Kidney epithelial cell (primary cell): ENCODE results near the gene HOXD10. TPM values are rescaled to one million over a fixed set of nuclear protein-coding genes. Genes with fewer than 3 reads are reported as not detected.
A peak's percentile ranks its signal among the peaks of the same experiment; 100 is the strongest.

Source experiments
- DNase-seq: peaks from one replicate; pipeline ENCODE4 v3.0.0-alpha.2; 2010; ENCODE audit warnings: low read depth
- H3K27me3 ChIP-seq: 2 replicates; pipeline ENCODE4 v1.6.0; 2011; ENCODE audit warnings: low read length; ENCODE audit not compliant: control insufficient read depth, insufficient read depth
- H3K36me3 ChIP-seq: 2 replicates; pipeline ENCODE4 v1.5.1; 2011; ENCODE audit warnings: low read length; ENCODE audit not compliant: control insufficient read depth, insufficient read depth
- H3K4me3 ChIP-seq: 2 replicates; pipeline ENCODE4 v1.5.1; 2011; ENCODE audit warnings: low read depth, mild to moderate bottlenecking, control low read depth, low read length
- total RNA-seq: library from RNA; depleted of rRNA; stranded (reverse); fragments of >200 nt; gene quantifications from 2 replicates; pipeline ENCODE4 v1.2.3, GENCODE V29; 2015
- TF ChIP-seq, protein P1 (sequence below): IDR thresholded peaks from 2 replicates; pipeline ENCODE4 v1.5.1; 2011; ENCODE audit warnings: mild to moderate bottlenecking, moderate library complexity, low read length, control low read depth, inconsistent platforms; ENCODE audit not compliant: insufficient read depth, poor library complexity, severe bottlenecking

Gene HOXD10
- total RNA-seq, 1 donor from 2014 or later: 5.6 TPM

DNA sequence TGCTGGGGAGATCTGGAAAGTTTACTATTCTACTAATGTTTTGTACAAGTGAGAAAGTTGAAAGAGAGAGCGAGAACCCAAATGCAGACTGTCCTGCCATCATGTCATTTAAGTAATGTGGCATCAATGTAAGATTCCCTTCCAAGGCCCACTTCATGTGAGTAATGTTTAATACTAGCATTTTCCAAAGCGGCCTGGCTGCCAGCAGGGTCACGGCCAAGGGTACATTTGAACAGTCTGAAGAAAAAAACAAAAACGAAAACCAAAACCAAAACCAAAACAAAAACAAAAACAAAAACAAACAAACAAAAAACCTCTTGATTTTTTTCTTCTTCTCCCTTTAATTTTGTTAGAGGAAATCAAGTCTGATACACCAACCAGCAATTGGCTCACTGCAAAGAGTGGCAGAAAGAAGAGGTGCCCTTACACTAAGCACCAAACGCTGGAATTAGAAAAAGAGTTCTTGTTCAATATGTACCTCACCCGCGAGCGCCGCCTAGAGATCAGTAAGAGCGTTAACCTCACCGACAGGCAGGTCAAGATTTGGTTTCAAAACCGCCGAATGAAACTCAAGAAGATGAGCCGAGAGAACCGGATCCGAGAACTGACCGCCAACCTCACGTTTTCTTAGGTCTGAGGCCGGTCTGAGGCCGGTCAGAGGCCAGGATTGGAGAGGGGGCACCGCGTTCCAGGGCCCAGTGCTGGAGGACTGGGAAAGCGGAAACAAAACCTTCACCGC lies 2.2 kb downstream of the HOXD10 start:
- DNase-seq: no peak
- TF ChIP-seq, protein P1, sequence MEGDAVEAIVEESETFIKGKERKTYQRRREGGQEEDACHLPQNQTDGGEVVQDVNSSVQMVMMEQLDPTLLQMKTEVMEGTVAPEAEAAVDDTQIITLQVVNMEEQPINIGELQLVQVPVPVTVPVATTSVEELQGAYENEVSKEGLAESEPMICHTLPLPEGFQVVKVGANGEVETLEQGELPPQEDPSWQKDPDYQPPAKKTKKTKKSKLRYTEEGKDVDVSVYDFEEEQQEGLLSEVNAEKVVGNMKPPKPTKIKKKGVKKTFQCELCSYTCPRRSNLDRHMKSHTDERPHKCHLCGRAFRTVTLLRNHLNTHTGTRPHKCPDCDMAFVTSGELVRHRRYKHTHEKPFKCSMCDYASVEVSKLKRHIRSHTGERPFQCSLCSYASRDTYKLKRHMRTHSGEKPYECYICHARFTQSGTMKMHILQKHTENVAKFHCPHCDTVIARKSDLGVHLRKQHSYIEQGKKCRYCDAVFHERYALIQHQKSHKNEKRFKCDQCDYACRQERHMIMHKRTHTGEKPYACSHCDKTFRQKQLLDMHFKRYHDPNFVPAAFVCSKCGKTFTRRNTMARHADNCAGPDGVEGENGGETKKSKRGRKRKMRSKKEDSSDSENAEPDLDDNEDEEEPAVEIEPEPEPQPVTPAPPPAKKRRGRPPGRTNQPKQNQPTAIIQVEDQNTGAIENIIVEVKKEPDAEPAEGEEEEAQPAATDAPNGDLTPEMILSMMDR: peak; percentile 73
- peaks cover 2% of the 10 kb centered on the region for H3K27me3 ChIP-seq
- H3K4me3 ChIP-seq: peak overlapping the region; percentile 65
- no peaks in the 10 kb centered on the region for H3K36me3 ChIP-seq

DNA sequence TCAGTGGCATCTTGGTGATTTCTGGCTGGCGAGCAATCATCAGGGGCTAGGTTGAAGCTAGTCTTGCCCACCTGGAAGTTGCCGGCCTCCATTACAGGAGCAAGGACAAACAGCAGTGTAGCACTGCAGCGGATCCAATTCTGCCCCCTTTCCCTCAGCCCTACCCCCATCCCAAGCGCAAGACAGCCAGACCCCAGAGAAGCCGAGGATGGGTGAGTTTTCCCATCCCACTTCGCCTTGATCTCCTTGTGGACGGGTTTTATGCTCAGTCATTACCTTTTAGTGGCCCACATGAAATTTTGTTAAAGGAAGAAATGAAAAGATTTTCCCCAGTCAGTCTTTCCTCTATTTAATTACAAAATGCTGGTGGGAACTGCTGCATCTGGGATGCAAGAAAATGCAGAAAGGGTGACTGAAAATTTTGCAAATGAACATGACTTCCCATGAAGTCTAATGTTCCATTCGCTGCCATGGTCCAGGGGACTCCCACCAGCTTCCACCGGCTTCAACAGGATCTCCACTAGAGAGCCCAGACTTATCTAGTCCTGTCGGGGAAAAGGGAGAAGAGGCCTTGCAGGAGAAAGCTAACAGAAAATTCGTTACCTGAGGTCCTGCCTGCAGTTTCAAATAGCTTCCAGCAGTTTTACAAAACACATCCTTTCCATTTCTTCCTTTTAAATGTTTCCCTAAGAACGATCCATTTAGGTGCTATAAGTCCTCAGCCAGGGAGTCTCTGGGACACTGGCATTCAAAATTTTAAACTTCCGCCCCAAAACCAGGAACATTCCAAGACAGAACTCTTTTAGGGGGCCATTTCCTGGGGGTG lies 4.0 kb downstream of the HOXD10 start:
- no peaks in the 10 kb centered on the region for H3K36me3 ChIP-seq
- peak overlapping the region; percentile 59 for H3K4me3 ChIP-seq
- peaks cover 2% of the 10 kb centered on the region for H3K27me3 ChIP-seq
- no peak for DNase-seq
- TF ChIP-seq, protein P1: no peak

DNA sequence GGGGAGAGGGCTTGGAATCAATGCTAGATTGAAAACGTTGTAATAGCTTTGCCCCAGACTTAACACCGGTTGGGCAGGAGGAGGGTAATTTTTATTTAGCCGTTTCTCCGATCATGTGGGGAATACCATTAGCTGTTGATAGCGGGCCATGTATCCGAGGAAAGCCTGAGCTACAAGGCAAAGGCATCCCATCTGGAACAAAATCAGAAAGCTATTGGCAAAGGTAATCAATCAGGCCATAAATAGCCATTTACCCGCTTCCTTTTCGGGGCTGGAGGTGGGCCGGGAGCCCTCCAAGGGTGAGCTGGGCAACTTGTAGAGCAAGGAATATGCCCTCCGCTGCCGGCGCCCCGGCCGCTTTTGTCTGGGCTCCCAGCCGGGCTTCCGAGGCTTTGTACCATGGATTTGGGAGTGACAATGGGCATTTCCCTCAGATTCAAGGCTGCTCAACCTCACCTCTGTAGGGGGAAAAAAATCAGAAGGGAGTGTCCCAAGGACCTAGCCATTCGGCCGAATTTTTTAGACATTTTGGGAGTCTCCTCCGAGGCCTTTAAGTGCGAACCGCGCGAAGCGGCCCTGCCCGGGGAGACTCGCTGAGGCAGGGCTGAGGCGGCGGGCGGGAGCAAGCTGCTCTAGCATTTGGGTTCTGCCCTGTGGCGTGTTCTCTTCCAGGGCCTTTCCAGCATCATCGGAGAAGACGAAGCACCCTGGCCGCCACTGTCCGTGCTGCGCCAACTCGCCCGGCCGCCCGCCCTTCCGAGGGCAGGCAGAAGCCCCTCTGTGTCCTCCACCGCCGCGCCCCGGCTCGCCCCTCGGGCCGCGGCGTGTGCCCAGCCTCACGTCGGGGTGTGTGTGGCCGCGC lies 4.8 kb downstream of the HOXD10 start:
- peak overlapping the region; percentile 59 for H3K4me3 ChIP-seq
- TF ChIP-seq, protein P1: no peak
- no peaks in the 10 kb centered on the region for H3K36me3 ChIP-seq
- H3K27me3 ChIP-seq: peaks cover 2% of the 10 kb centered on the region
- no peak for DNase-seq

DNA sequence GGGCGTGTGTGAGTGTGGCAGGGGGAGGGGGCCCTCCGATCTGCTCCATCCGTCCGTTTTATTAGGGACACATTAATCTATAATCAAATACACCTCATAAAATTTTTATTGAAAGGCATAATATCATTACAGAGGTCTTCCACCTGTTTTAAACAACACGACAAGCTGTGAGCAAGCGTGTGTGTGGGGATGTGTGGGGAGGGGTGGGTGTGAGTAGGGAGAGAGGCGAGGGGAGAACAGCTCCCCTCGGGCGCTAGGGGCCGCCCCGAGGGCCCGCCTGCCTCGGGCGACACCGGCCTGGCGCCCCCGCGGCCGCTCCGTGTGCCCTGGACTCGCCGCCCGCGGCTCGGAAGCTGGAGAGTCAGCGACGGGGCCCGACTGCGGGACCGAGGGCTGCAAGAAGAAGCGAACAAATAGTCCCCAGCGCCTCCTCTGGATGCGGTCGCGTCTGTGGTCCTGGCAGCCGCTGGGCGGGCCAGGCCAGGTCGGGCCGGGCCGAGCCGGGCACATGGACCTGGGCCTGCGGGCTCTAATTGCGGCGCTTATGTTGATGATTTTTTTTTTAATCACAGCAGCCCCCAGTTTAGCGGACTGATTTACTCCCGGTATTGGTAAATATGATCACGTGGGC lies 5.6 kb downstream of the HOXD10 start:
- Histone ChIP-seq H3K27me3 (peaks cover 2% of the 10 kb centered on the region), H3K36me3 (no peaks in the 10 kb centered on the region), H3K4me3 (peak overlapping the region; percentile 59)
- DNase-seq: no peak
- TF ChIP-seq, protein P1: no peak

DNA sequence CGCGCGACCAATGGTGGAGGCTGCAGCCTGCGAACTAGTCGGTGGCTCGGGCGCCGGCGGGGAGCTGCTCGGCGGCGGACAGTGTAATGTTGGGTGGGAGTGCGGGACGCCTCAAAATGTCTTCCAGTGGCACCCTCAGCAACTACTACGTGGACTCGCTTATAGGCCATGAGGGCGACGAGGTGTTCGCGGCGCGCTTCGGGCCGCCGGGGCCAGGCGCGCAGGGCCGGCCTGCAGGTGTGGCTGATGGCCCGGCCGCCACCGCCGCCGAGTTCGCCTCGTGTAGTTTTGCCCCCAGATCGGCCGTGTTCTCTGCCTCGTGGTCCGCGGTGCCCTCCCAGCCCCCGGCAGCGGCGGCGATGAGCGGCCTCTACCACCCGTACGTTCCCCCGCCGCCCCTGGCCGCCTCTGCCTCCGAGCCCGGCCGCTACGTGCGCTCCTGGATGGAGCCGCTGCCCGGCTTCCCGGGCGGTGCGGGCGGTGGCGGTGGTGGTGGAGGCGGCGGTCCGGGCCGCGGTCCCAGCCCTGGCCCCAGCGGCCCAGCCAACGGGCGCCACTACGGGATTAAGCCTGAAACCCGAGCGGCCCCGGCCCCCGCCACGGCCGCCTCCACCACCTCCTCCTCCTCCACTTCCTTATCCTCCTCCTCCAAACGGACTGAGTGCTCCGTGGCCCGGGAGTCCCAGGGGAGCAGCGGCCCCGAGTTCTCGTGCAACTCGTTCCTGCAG lies 6.3 kb downstream of the HOXD10 start, which contains the start of gene HOXD9:
TSS of gene HOXD9 (plus strand) at position 37 of the 728 bp plus-strand sequence. CDS start at position 87, 50 bp downstream.
- Histone ChIP-seq H3K27me3 (no peaks in the 10 kb centered on the region), H3K4me3 (peak within 1 kb of the TSS; percentile 59), H3K36me3 (no peaks in the 10 kb centered on the region)

More for the DNA sequence above, 6.3 kb downstream of the HOXD10 start, which contains the start of gene HOXD9:
- TF ChIP-seq, protein P1: no peak
- DNase-seq: no peak
